ENCODE results near the gene C10orf53. TPM values are rescaled to one million over a fixed set of nuclear protein-coding genes. Genes with fewer than 3 reads are reported as not detected.

C10orf53 gene
- total and polyA plus RNA-seq, 2 of the 8 experiments (the other 6 are each of a cell fraction or from before 2014, with no cell fraction given), result not detected

DNA sequence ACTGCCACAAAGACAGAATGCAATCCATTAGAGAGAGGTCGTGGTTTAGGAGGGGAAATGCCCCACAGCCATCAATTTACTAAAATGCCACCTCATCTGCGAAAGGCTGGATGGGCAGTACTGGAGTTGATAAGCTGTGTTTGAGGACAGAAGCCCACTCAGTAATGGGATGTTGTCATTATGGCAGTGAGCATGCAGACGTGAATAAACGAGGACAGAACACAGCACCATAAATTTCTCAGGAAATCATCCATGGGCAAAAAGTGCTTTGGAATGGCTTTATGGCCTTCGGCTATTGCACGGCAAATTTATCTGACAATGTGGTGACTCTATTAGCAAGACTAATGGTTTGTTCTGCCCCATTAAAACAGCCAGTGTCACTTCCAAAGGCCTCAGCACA is 15.9 kb upstream of the C10orf53 start:
- H3K14ac ChIP-seq (ENCODE audit: insufficient read length), result no peak overlapping the region
- no peak overlapping the region; the same call in 1 of the 2 replicates for H4K8ac ChIP-seq (ENCODE audit: extremely low read depth, insufficient read depth, low read length)
- CTCF ChIA-PET (ENCODE audit: partially characterized antibody), result interaction anchor here (1.9 kb wide), 1 partner anchor 18 kb away, joined by 8 read pairs; no protein-coding TSS in a partner anchor
- WGBS, 2 experiments (ENCODE audit: extremely low coverage in 1 of 2, insufficient coverage in 1 of 2, insufficient read length in 1 of 2, insufficient replicate concordance in 2 of 2, low coverage in 1 of 2, low lambda C conversion rate in 2 of 2, missing lambda C conversion rate in 1 of 2), result 84% methylated on average over 6 of the region's 6 CpGs; no CpG with 5 or more reads in 1 of the 2 experiments
- H2BK15ac ChIP-seq (ENCODE audit: low read length), result no peak overlapping the region
- H3K4ac ChIP-seq (replicated peaks; ENCODE audit: insufficient read length, low read depth, low read length), result no peak overlapping the region
- no peak overlapping the region for H2BK12ac ChIP-seq (ENCODE audit: low read depth, low read length)
- H3K23me2 ChIP-seq (ENCODE audit: low read depth, low read length), result no peaks in the 10 kb centered on the region
- no peaks in the 10 kb centered on the region for H3K79me2 ChIP-seq (ENCODE audit: control insufficient read depth in 1 of 2, insufficient read depth in 2 of 2, low read length in 2 of 2)
- no peak for FAIRE-seq
- no peak overlapping the region for H2BK20ac ChIP-seq (ENCODE audit: low read length)
- no peaks in the 10 kb centered on the region for H4K20me1 ChIP-seq (replicated peaks in 1 of 2; ENCODE audit: control insufficient read depth in 1 of 2, insufficient read depth in 2 of 2, low read length in 2 of 2)
- H2AFZ ChIP-seq (ENCODE audit: low read length), result no peak overlapping the region
- H2BK120ac ChIP-seq (replicated peaks; ENCODE audit: low read depth, low read length), result no peak overlapping the region
- H4K5ac ChIP-seq (ENCODE audit: insufficient read length, low read depth, low read length), result no peak overlapping the region
- peaks cover 0 to 3% (median 2%) of the 10 kb centered on the region in 4 experiments; a peak in 1 of 7 replicates for H3K27me3 ChIP-seq (replicated peaks in 1 of 4; ENCODE audit: control insufficient read depth in 3 of 4, extremely low read depth in 1 of 4, insufficient read depth in 3 of 4, low read length in 3 of 4)
- no peak overlapping the region for H3K18ac ChIP-seq (ENCODE audit: extremely low read depth, low read length)
- no peak overlapping the region for H3K27ac ChIP-seq (ENCODE audit: low read depth, low read length)
- H3K9ac ChIP-seq (replicated peaks in 1 of 4; ENCODE audit: extremely low read depth in 1 of 4, low read depth in 3 of 4, low read length in 3 of 4), result no peak overlapping the region
- H3K36me3 ChIP-seq (ENCODE audit: control insufficient read depth in 2 of 4, insufficient read depth in 4 of 4, low read length in 3 of 4), result no peaks in the 10 kb centered on the region
- peaks cover 0 to 8% (median under 1%) of the 10 kb centered on the region in 4 experiments; a peak in 1 of 7 replicates for H3K4me1 ChIP-seq (replicated peaks in 1 of 4; ENCODE audit: control insufficient read depth in 3 of 4, insufficient read depth in 4 of 4, low read length in 3 of 4)
- no peak overlapping the region for H3K4me3 ChIP-seq (ENCODE audit: extremely low read depth in 1 of 4, insufficient read depth in 2 of 4, low read depth in 3 of 4, low read length in 4 of 4)
- no peak overlapping the region for H3K4me2 ChIP-seq (ENCODE audit: insufficient read depth in 1 of 2, low read depth in 2 of 2, low read length in 2 of 2)
- H3K79me1 ChIP-seq (ENCODE audit: low read depth, low read length), result no peaks in the 10 kb centered on the region
- H2BK5ac ChIP-seq (ENCODE audit: low read depth, low read length), result no peak overlapping the region
- H3K56ac ChIP-seq (replicated peaks; ENCODE audit: insufficient read length, low read depth, low read length), result no peak overlapping the region
- H3K9me3 ChIP-seq (ENCODE audit: insufficient read depth in 2 of 2, low read depth in 1 of 2, low read length in 1 of 2), result peaks cover 0 to 4% of the 10 kb centered on the region in 2 experiments; a peak in 1 of 4 replicates
- H2AK5ac ChIP-seq (ENCODE audit: low read depth, low read length), result no peak overlapping the region
- no peak overlapping the region for H3K23ac ChIP-seq (ENCODE audit: insufficient read length)
- no peak for DNase-seq (ENCODE audit: low read depth in 1 of 2, low spot score in 2 of 2)
- POLR2A ChIA-PET (ENCODE audit: partially characterized antibody), result no interaction called here
- H4K91ac ChIP-seq (replicated peaks; ENCODE audit: insufficient read length, low read length), result no peak overlapping the region
- TF ChIP-seq NANOG (IDR thresholded peaks at IDR 0.05; ENCODE audit: insufficient read depth, low read depth, low read length, poor library complexity, severe bottlenecking), result no peak
- no peak for TF ChIP-seq CEBPB (IDR thresholded peaks at IDR 0.05; ENCODE audit: low read depth, low read length)
- TF ChIP-seq NRF1 (IDR thresholded peaks at IDR 0.05; ENCODE audit: low read depth, low read length), result no peak
- TF ChIP-seq, protein P1, sequence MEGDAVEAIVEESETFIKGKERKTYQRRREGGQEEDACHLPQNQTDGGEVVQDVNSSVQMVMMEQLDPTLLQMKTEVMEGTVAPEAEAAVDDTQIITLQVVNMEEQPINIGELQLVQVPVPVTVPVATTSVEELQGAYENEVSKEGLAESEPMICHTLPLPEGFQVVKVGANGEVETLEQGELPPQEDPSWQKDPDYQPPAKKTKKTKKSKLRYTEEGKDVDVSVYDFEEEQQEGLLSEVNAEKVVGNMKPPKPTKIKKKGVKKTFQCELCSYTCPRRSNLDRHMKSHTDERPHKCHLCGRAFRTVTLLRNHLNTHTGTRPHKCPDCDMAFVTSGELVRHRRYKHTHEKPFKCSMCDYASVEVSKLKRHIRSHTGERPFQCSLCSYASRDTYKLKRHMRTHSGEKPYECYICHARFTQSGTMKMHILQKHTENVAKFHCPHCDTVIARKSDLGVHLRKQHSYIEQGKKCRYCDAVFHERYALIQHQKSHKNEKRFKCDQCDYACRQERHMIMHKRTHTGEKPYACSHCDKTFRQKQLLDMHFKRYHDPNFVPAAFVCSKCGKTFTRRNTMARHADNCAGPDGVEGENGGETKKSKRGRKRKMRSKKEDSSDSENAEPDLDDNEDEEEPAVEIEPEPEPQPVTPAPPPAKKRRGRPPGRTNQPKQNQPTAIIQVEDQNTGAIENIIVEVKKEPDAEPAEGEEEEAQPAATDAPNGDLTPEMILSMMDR (IDR thresholded peaks at IDR 0.05; ENCODE audit: control extremely low read depth in 1 of 3, insufficient read depth in 1 of 3, low read depth in 1 of 3, low read length in 3 of 3), result no peak
- TF ChIP-seq SP2 (IDR thresholded peaks at IDR 0.05; ENCODE audit: low read length), result no peak
- TF ChIP-seq TAF7 (optimal IDR thresholded peaks at IDR 0.05; ENCODE audit: borderline replicate concordance, low read depth, low read length), result no peak
- no peak for TF ChIP-seq GABPA (IDR thresholded peaks at IDR 0.05; ENCODE audit: borderline replicate concordance, insufficient read depth, low read length)
- no peak for TF ChIP-seq ASH2L (IDR thresholded peaks at IDR 0.05; ENCODE audit: low read length)
- no peak for TF ChIP-seq CHD2 (IDR thresholded peaks at IDR 0.05; ENCODE audit: low read length)
- no peak for TF ChIP-seq KDM4A (IDR thresholded peaks at IDR 0.05; ENCODE audit: low read depth, low read length, severe bottlenecking)
- no peak for TF ChIP-seq TAF1 (IDR thresholded peaks at IDR 0.05; ENCODE audit: low read depth, low read length)
- TF ChIP-seq BRCA1 (IDR thresholded peaks at IDR 0.05; ENCODE audit: low read depth, low read length), result no peak
- TF ChIP-seq BACH1 (IDR thresholded peaks at IDR 0.05; ENCODE audit: low read length), result no peak
